T-helper 17 cell (primary cell): Measurements from ENCODE around the gene PGD. TPM values are rescaled to one million over a fixed set of nuclear protein-coding genes. Genes with fewer than 3 reads are reported as not detected.

Experiments
- ATAC-seq: fragments of 150-1000 bp; cut with Tn5 transposase; 2 replicates; pipeline ENCODE4 v1.10.0; 2021; ENCODE audit warnings: mild to moderate bottlenecking, moderate library complexity
- DNase-seq, 3 donors: peaks; one replicate each; pipeline versions ENCODE4 v3.0.0 to v3.0.0-alpha.2; 2020 to 2021
- H3K9me3 ChIP-seq: one replicate; pipeline ENCODE4 v1.7.0; 2013; ENCODE audit warnings: low read length, mild to moderate bottlenecking; ENCODE audit not compliant: control insufficient read depth, poor library complexity, severe bottlenecking
- H3K27ac Mint-ChIP-seq: one replicate; pipeline ENCODE4 v1.8.0; 2022; ENCODE audit warnings: mild to moderate bottlenecking, moderate library complexity, mixed read lengths
- H3K27me3 Mint-ChIP-seq: one replicate; pipeline ENCODE4 v1.8.0; 2022; ENCODE audit warnings: mixed read lengths
- H3K36me3 Mint-ChIP-seq: one replicate; pipeline ENCODE4 v1.8.0; 2022; ENCODE audit warnings: low read depth, mixed read lengths
- H3K4me1 Mint-ChIP-seq: one replicate; pipeline ENCODE4 v1.8.0; 2022; ENCODE audit warnings: mild to moderate bottlenecking, mixed read lengths
- H3K4me3 Mint-ChIP-seq: one replicate; pipeline ENCODE4 v1.8.0; 2022; ENCODE audit warnings: mild to moderate bottlenecking, moderate library complexity, mixed read lengths
- total RNA-seq, 4 donors: library from RNA in 2 of 4; stranded (reverse) in 2 of 4; gene quantifications; one replicate each; pipeline ENCODE4 v1.2.3 and lab custom pipeline; 2022 to 2026

Gene PGD
- total RNA-seq, 2 donors from 2014 or later: 22.7 to 40.0 TPM

DNA sequence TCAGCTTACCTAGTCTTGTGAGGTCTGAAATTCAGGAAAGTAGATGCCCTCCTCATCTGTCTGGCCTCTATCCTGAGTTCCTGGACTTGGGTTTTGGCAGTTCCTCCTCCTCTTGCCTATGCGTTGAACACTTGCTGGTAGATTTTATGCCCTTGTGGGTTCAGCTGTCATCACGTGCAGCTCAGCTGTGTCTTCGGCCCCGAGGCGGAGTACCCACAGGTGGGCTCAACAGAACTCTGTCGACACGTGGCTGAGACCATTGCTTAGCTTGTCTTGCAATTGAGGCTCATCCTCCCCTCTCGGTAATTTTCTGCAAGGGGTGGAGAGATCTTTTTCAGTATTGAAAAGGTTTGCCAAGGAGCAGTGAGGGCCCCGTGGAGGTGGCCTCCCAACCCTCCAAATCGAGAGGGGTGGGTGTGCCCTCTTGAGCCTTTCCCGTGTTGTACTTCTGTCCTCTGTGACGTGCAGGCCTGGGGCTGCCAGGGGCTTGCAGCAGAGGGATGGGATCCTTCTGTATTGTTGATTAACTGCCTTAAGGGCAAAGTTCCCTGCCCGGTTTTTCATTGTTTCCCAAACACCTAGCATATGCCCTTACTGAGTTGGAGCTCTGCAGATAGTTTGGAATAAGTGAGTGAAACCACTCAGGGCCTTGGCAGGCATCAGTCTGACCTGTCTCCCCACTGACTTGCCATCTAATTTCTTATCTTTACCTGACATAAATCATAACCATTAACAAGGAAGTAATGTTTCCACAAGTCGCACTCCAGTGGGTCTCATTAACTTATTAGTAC lies 34.2 kb downstream of the PGD start:
- Mint-ChIP-seq H3K36me3 (no peaks in the 10 kb centered on the region), H3K27me3 (no peaks in the 10 kb centered on the region), H3K4me1 (peaks cover 13% of the 10 kb centered on the region), H3K4me3 (no peak overlapping the region), H3K27ac (no peak overlapping the region)
- H3K9me3 ChIP-seq: no peaks in the 10 kb centered on the region
- ATAC-seq (no peak), DNase-seq (no peak)

DNA sequence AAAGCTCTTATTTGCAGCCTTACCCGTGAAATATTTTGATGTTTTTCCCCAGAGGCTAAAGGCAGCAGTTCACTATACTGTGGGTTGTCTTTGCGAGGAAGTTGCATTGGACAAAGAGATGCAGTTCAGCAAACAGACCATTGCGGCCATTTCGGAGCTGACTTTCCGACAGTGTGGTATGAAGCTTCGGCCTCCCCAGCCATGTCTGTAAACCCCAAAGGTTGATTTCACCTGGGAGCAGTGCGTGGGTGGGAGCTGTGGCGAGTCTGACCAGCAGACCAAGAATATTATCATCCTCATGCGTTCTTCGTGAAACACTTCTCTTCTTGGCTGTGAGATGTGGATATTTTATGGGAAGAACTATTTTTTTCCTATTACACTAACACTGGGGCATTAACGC lies 34.9 kb downstream of the PGD start:
- no peak overlapping the region for H3K4me3 Mint-ChIP-seq
- H3K4me1 Mint-ChIP-seq: peaks cover 13% of the 10 kb centered on the region
- DNase-seq (no peak), ATAC-seq (no peak)
- no peaks in the 10 kb centered on the region for H3K36me3 Mint-ChIP-seq
- no peak overlapping the region for H3K27ac Mint-ChIP-seq
- H3K27me3 Mint-ChIP-seq: no peaks in the 10 kb centered on the region
- H3K9me3 ChIP-seq: no peaks in the 10 kb centered on the region

DNA sequence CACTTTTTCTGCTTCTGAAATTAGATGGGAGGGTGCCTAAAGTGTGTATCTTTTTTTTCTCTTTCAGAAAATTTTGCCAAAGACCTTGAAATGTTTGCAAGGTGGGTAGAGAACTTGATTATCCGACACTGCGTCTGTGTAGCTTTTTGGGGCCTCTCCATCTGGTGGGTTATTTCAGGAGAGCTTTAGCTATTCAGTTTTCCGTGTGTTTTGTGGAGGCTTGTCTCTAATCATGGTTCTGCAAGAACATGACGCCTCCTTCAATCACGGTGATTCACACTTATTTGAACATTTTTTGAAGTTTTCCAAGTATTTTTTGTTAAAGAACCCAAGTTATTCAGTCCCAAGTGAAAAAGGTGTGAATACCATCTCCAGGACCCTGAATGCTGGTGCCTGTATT lies 35.7 kb downstream of the PGD start:
- ATAC-seq (no peak), DNase-seq (no peak)
- Mint-ChIP-seq H3K27ac (no peak overlapping the region), H3K4me1 (peaks cover 13% of the 10 kb centered on the region), H3K36me3 (no peaks in the 10 kb centered on the region), H3K4me3 (no peak overlapping the region), H3K27me3 (no peaks in the 10 kb centered on the region)
- no peaks in the 10 kb centered on the region for H3K9me3 ChIP-seq

DNA sequence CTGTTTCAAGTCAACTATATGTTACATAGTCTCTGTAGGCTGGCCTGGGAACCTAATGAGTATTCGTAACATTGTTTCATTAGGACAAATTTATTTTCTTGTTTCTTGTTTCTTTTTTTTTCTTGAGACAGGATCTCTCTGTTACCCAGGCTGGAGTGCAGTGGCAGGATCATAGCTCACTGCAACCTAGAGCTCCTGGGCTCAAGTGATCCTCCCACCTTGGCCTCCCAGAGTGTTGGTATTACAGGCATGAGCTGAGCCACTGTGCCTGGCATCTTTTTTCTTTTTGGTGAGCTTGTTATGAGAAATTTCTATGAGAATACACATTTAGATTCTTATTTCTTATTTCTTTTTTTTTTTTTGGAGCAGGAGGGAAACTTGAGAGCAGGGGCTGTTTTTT lies 38.2 kb downstream of the PGD start:
- Mint-ChIP-seq H3K4me3 (no peak overlapping the region), H3K4me1 (no peaks in the 10 kb centered on the region), H3K27me3 (no peaks in the 10 kb centered on the region), H3K36me3 (no peaks in the 10 kb centered on the region), H3K27ac (peak overlapping the region; percentile 27)
- DNase-seq: no peak
- ATAC-seq: no peak
- no peaks in the 10 kb centered on the region for H3K9me3 ChIP-seq

DNA sequence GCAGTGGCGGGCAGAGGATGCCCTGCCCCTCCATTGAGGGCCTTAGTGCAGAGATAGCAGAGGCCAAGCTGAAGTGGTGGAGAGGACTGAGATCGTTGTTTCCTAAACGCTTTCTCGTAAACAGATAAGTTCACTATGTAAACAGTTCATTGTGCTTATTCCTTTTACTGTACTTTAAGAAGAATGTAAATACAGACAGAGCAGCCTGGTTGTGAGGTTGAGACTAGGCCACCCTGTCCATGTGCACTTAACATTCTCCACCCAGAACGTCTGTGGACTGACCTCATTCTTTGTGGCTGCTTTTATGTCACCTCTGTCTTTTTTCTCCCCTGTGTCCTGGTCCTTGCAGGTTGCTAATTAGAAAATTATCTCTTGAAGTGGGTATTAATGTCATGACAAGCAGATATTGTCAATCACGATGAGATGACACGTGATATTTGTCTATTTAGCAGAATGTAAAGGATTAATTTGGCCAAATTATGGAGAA lies 39.9 kb downstream of the PGD start:
- H3K27me3 Mint-ChIP-seq: no peaks in the 10 kb centered on the region
- DNase-seq: no peak
- no peak overlapping the region for H3K4me3 Mint-ChIP-seq
- H3K27ac Mint-ChIP-seq: no peak overlapping the region
- no peaks in the 10 kb centered on the region for H3K4me1 Mint-ChIP-seq
- no peaks in the 10 kb centered on the region for H3K9me3 ChIP-seq
- no peak for ATAC-seq
- no peaks in the 10 kb centered on the region for H3K36me3 Mint-ChIP-seq

DNA sequence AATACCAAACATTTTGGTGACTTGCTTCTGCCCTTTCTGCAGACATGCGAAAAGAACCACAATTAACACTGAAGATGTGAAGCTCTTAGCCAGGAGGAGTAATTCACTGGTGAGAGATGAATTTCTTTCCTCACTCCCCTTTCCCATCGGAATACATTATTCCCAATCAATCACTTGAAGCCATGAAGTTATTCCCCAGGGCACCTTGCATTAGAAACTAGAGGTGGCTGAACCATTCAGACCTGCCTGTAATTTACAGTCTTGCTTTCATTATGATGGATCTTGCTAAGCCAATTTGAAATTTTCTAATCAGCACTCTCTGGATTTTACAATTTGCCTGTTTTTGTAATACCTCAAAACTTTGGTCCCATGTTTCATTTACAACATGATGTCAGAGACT lies 41.4 kb downstream of the PGD start:
- no peaks in the 10 kb centered on the region for H3K36me3 Mint-ChIP-seq
- no peaks in the 10 kb centered on the region for H3K9me3 ChIP-seq
- no peaks in the 10 kb centered on the region for H3K4me1 Mint-ChIP-seq
- no peak overlapping the region for H3K4me3 Mint-ChIP-seq
- DNase-seq (no peak), ATAC-seq (no peak)
- H3K27ac Mint-ChIP-seq: no peak overlapping the region
- H3K27me3 Mint-ChIP-seq: no peaks in the 10 kb centered on the region

DNA sequence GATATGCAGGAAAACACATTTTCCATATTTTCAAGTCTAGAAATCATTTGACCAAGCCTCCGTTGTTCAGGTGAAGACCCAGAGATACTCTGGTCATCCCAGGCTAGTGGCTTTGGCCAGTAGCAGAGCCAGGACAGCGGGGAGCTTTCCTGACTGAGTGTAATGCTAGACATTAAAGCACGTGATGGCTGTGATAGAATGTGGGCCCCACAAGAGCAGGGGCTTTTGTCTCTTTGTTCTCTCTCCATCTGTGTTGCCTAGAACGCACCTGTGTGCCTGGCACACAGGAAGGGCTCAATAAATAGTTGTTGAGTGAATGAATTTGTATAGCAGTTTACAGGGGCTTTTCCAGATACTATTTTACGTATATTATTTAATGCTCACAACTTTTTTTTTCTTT lies 41.9 kb downstream of the PGD start:
- no peak overlapping the region for H3K27ac Mint-ChIP-seq
- no peaks in the 10 kb centered on the region for H3K9me3 ChIP-seq
- ATAC-seq (no peak), DNase-seq (no peak)
- no peaks in the 10 kb centered on the region for H3K4me1 Mint-ChIP-seq
- no peak overlapping the region for H3K4me3 Mint-ChIP-seq
- no peaks in the 10 kb centered on the region for H3K36me3 Mint-ChIP-seq
- no peaks in the 10 kb centered on the region for H3K27me3 Mint-ChIP-seq

DNA sequence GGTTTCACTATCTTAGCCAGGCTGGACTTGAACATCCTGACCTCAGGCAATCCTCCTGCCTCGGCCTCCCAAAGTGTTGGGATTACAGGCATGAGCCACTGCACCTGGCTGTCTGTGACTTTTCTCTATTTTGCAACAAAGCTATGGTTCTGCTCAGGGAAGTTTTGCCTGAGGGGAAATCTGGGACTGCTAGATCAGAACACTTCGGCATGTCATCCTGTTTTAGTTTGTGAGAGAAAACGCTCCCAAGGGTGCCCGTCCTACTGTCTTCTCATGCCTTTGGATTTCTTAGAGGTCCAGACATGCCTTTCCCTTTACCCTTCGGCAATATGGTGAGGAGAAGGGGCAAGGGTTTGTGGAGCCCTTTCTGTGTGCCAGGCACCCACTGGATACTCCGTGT lies 45.4 kb downstream of the PGD start:
- Mint-ChIP-seq H3K4me3 (no peak overlapping the region), H3K27ac (no peak overlapping the region), H3K27me3 (no peaks in the 10 kb centered on the region), H3K4me1 (no peaks in the 10 kb centered on the region), H3K36me3 (no peaks in the 10 kb centered on the region)
- no peak for DNase-seq
- no peaks in the 10 kb centered on the region for H3K9me3 ChIP-seq
- no peak for ATAC-seq

DNA sequence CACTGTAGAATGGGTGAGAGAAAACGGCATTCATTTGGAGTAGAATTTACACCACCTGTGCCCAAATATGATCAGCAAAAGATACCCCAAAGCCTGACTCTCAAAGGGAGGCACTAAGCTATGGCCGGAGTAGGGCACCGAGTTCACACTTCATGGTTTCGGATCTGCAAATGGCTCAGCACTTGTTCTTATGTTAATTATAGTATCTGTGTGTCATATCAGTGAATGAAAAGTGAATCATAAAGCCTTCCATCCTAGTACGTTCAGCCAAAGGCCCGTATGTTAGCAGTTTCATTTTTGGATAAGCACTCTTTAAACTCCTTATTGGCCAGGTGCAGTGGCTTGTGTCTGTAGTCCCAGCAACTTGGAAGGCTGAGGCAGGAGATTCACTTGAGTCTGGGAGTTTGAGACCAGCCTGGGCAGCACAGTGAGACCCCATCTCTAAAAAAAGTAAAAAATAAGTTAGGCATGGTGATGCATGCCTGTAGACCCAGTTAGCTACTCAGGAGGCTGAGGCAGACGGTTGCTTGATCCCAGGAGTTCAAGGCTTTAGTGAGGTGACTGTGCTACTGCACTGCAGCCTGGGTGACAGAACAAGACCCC lies 46.0 kb downstream of the PGD start:
- Mint-ChIP-seq H3K36me3 (no peaks in the 10 kb centered on the region), H3K27ac (peak overlapping the region; percentile 14), H3K4me1 (no peaks in the 10 kb centered on the region)

DNA sequence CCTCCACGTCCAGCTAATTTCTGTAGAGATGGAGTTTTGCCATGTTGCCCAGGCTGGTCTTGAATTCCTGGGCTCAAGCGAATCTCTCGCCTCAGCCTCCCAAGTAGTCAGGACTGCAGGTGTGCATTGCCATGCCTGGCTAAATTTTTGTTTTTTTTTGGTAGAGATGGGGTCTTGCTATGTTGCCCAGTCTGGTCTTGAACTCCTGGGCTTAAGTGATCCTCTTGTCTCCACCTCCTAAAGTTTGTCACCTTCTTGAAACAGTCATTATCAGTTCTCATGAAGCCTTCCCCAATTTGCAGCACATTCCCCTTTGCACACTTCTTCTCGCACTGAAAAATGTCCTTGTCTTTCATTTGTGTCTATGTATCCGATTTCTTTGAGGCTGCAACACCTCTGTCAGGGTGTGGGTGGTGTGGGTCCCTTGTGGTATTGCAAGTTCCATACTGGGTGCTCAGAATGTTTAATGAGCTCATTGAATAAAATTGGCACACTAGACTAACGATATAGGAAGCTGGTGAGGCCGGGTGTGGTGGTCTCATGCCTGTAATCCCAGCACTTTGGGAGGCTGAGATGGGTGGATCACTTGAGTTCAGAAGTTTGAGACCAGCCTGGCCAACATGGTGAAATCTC lies 48.0 kb downstream of the PGD start:
- DNase-seq (no peak), ATAC-seq (no peak)
- H3K4me3 Mint-ChIP-seq: no peak overlapping the region
- H3K36me3 Mint-ChIP-seq: no peaks in the 10 kb centered on the region
- no peaks in the 10 kb centered on the region for H3K4me1 Mint-ChIP-seq
- H3K9me3 ChIP-seq: no peaks in the 10 kb centered on the region
- no peak overlapping the region for H3K27ac Mint-ChIP-seq
- peaks cover 16% of the 10 kb centered on the region for H3K27me3 Mint-ChIP-seq

More for the DNA sequence above, 46.0 kb downstream of the PGD start:
- ATAC-seq: no peak
- no peaks in the 10 kb centered on the region for H3K9me3 ChIP-seq
- DNase-seq: no peak
- Mint-ChIP-seq H3K4me3 (no peak overlapping the region), H3K27me3 (peaks cover 5% of the 10 kb centered on the region)

DNA sequence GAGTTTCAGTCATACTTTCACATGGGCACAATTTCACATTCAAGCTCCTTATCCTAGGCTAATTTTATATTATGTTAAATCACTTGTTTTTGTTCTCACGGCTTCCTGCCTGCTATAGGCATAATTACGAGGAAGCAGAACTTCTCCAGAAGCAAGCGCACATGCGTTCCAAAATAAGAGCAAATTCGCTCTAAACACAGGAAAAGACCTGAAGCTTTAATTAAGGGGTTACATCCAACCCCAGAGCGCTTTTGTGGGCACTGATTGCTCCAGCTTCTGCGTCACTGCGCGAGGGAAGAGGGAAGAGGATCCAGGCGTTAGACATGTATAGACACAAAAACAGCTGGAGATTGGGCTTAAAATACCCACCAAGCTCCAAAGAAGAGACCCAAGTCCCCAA lies 50.9 kb downstream of the PGD start, which contains the start of gene CORT:
Gene CORT (plus strand): TSS at position 281 of the 400 bp plus-strand sequence. CDS start 193 bp downstream, outside the sequence.
- H3K9me3 ChIP-seq: no peaks in the 10 kb centered on the region
- DNase-seq: no peak
- ATAC-seq: no peak
- Mint-ChIP-seq H3K27ac (no peak within 1 kb of the TSS), H3K4me1 (no peaks in the 10 kb centered on the region), H3K27me3 (peaks cover 16% of the 10 kb centered on the region), H3K4me3 (no peak within 1 kb of the TSS), H3K36me3 (no peaks in the 10 kb centered on the region)

DNA sequence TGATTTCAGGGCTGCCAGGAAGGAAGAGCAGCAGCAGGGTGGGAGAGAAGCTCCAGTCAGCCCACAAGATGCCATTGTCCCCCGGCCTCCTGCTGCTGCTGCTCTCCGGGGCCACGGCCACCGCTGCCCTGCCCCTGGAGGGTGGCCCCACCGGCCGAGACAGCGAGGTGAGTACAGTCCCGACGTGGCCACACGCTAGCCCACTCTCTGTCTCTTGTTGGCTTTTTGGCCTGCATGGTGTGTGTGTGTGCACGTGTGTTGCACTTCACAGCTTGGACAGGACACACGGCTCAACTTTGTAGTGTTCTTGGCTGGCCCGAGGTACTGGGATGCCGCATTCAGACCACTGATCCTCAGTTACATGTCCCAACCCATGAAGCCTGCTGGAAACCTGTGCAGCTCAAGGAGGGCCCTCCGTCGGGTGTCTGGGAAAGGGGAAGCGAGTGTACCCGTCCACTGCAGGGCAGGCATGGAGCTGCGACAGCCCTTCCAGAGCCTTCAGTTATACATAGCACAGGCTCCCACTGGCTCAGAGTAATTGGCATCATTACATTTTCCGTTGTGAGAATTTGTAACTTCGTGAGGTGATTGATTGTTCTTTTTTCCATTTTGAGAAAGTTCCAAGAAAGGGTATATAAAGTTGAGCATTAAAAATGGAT lies 51.4 kb downstream of the PGD start:
- no peak for DNase-seq
- no peak overlapping the region for H3K4me3 Mint-ChIP-seq

DNA sequence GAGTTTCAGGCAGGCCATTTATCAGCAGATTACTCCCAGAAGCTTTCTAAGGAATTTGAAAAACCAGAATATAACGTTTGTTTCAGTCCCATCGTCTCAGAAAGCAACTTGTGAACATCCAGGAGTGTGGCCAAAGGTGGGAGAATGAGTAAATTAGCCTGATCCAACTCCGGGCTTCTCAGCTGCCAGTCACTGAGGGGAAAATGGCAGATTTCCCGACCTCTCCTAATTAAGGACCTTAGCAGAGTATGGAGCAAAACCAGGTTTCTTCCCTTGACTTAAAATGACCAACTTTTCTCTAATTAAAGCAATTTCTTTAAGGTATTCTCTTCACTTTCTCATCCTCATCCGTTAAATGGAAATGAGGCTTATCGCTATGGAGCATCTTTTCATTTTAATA lies 52.0 kb downstream of the PGD start:
- no peaks in the 10 kb centered on the region for H3K4me1 Mint-ChIP-seq
- ATAC-seq (no peak), DNase-seq (no peak)
- H3K27me3 Mint-ChIP-seq: peaks cover 16% of the 10 kb centered on the region
- no peaks in the 10 kb centered on the region for H3K9me3 ChIP-seq
- no peak overlapping the region for H3K27ac Mint-ChIP-seq
- H3K36me3 Mint-ChIP-seq: no peaks in the 10 kb centered on the region
- no peak overlapping the region for H3K4me3 Mint-ChIP-seq

More for the DNA sequence above, 51.4 kb downstream of the PGD start:
- ATAC-seq: no peak
- H3K9me3 ChIP-seq: no peaks in the 10 kb centered on the region
- Mint-ChIP-seq H3K36me3 (no peaks in the 10 kb centered on the region), H3K4me1 (no peaks in the 10 kb centered on the region), H3K27ac (no peak overlapping the region), H3K27me3 (peaks cover 16% of the 10 kb centered on the region)
